HEK293T (cell line): ENCODE measurements around the gene BCR.

Source experiments
- CTCF ChIA-PET: fragments of 350-600 bp; formaldehyde crosslinking; extraction: SDS; loops from one replicate; lab custom pipeline; 2021; ENCODE audit warnings: antibody characterized with exemption, inconsistent platforms; lab: Yijun Ruan, JAX
- POLR2A ChIA-PET: fragments of 350-600 bp; formaldehyde crosslinking; extraction: SDS; loops from one replicate; lab custom pipeline; 2020; ENCODE audit warnings: antibody characterized with exemption, inconsistent platforms; lab: Yijun Ruan, JAX
- DNase-seq: peaks from one replicate; pipeline ENCODE4 v3.0.0; 2012; ENCODE audit warnings: mixed read lengths; ENCODE audit errors: extremely low spot score
- ARNT ChIP-seq: fragments of 450-650 bp; IDR thresholded peaks from 2 replicates; pipeline ENCODE4 v1.6.1; 2017; ENCODE audit warnings: mild to moderate bottlenecking
- BHLHE40 ChIP-seq: fragments of 450-650 bp; IDR thresholded peaks from 2 replicates; pipeline ENCODE4 v1.6.1; 2016; ENCODE audit warnings: mild to moderate bottlenecking, moderate library complexity, borderline replicate concordance
- CTBP1 ChIP-seq: fragments of 450-650 bp; IDR thresholded peaks from 2 replicates; pipeline ENCODE4 v1.6.1; 2016; ENCODE audit warnings: borderline replicate concordance
- ELF4 ChIP-seq: fragments of 450-650 bp; IDR thresholded peaks from 2 replicates; pipeline ENCODE4 v1.6.1; 2017; ENCODE audit warnings: antibody characterized with exemption
- FOXA1 ChIP-seq: fragments of 450-650 bp; IDR thresholded peaks from 2 replicates; pipeline ENCODE4 v1.6.1; 2016; ENCODE audit warnings: mild to moderate bottlenecking
- FOXK2 ChIP-seq: fragments of 450-650 bp; IDR thresholded peaks from 2 replicates; pipeline ENCODE4 v1.6.1; 2016; ENCODE audit warnings: mild to moderate bottlenecking
- FOXM1 ChIP-seq: fragments of 450-650 bp; IDR thresholded peaks from 2 replicates; pipeline ENCODE4 v1.6.1; 2017; ENCODE audit warnings: mild to moderate bottlenecking, borderline replicate concordance
- HDGF ChIP-seq: fragments of 450-650 bp; IDR thresholded peaks from 2 replicates; pipeline ENCODE4 v1.6.1; 2017; ENCODE audit warnings: antibody characterized with exemption, borderline replicate concordance
- L3MBTL2 ChIP-seq: fragments of 450-650 bp; conservative IDR thresholded peaks from 2 replicates; pipeline ENCODE4 v1.6.1; 2016; ENCODE audit warnings: mild to moderate bottlenecking
- LEF1 ChIP-seq: fragments of 450-650 bp; IDR thresholded peaks from 2 replicates; pipeline ENCODE4 v1.6.1; 2017; ENCODE audit warnings: mild to moderate bottlenecking, borderline replicate concordance
- NFRKB ChIP-seq: fragments of 450-650 bp; IDR thresholded peaks from 2 replicates; pipeline ENCODE4 v1.6.1; 2016; ENCODE audit warnings: mild to moderate bottlenecking, moderate library complexity
- SP1 ChIP-seq: fragments of 450-650 bp; IDR thresholded peaks from 2 replicates; pipeline ENCODE4 v1.6.1; 2017
- SUZ12 ChIP-seq: fragments of 450-650 bp; IDR thresholded peaks from 2 replicates; pipeline ENCODE4 v1.6.1; 2016; ENCODE audit warnings: mild to moderate bottlenecking
- TARDBP ChIP-seq: fragments of 450-650 bp; IDR thresholded peaks from 2 replicates; pipeline ENCODE4 v1.6.1; 2016
- ZNF384 ChIP-seq: fragments of 450-650 bp; IDR thresholded peaks from 2 replicates; pipeline ENCODE4 v1.6.1; 2016
- TF ChIP-seq, protein P1 (sequence below): fragments of 450-650 bp; IDR thresholded peaks from 2 replicates; pipeline ENCODE4 v1.6.1; 2016

Gene BCR

DNA sequence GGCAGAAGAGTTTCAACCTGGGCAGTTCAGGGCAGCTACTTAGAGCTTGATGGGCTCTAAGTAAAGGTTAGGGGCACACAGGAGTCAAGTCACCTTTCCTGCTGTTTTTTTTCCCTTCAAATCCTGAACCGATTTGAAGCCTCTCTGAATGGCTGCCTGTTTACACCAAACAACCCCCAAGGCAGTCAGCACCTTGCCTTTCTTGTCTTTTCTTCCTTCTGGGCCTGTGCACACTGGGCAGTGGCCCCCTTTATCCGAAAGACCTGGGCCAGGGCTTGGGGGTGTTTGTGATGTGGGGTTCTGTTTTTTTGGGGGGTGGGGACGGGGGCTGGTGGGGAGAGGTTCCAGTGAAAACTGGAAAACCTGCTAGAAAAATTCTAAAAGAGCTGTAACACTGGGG lies 42.8 kb upstream of the BCR start:
- ChIA-PET POLR2A (no interaction called here), CTCF (interaction anchor here (1.2 kb wide), 1 partner anchor 178 kb away, joined by 7 read pairs; no protein-coding TSS in a partner anchor)
- TF ChIP-seq TARDBP (no peak), FOXM1 (no peak), L3MBTL2 (no peak), FOXK2 (no peak), CTBP1 (no peak), ARNT (no peak), ZNF384 (no peak), ELF4 (no peak), NFRKB (no peak), FOXA1 (no peak), HDGF (no peak), LEF1 (no peak), SUZ12 (no peak), SP1 (no peak), BHLHE40 (no peak)
- TF ChIP-seq, protein P1, sequence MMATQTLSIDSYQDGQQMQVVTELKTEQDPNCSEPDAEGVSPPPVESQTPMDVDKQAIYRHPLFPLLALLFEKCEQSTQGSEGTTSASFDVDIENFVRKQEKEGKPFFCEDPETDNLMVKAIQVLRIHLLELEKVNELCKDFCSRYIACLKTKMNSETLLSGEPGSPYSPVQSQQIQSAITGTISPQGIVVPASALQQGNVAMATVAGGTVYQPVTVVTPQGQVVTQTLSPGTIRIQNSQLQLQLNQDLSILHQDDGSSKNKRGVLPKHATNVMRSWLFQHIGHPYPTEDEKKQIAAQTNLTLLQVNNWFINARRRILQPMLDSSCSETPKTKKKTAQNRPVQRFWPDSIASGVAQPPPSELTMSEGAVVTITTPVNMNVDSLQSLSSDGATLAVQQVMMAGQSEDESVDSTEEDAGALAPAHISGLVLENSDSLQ = no peak
- no peak for DNase-seq

DNA sequence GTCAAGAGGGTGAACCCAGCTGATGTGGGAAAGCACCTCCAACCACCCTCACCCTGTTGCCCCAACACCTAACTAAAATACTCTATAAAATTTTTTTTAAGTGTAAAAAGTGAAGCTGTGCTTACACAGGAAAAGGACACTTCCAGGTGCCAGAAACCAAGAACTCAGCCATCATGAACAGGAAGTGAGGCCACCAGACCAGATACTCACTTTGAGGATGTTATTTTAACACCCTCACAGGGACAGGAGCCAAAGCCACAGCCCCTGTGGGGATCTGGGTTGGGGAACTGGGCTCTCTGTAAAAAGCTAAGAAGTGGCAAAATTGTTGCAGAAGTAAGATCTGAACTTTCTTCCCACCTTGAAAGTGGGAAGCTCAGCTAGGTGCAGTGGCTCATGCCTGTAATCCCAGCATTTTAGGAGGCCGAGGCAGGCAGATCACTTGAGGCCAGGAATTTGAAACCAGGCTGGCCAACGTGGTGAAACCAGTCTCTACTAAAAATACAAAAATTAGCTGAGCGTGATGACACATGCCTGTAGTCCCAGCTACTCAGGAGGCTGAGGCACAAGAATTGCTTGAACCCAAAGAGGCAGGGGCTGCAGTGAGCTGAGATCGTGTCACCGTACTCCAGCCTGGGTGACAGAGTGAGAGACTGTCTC lies 42.3 kb upstream of the BCR start:
- ChIA-PET POLR2A (no interaction called here), CTCF (interaction anchor here (0.6 to 1.3 kb wide), 3 partner anchors 10 to 179 kb away, joined by 3 to 7 read pairs (median 4); no protein-coding TSS in a partner anchor)
- TF ChIP-seq NFRKB = no peak
- no peak for TF ChIP-seq TARDBP
- TF ChIP-seq CTBP1 = no peak
- no peak for TF ChIP-seq FOXK2
- TF ChIP-seq HDGF = no peak
- TF ChIP-seq FOXM1 = no peak
- TF ChIP-seq ELF4 = no peak
- TF ChIP-seq LEF1 = no peak
- TF ChIP-seq BHLHE40 = no peak
- no peak for TF ChIP-seq SUZ12
- no peak for TF ChIP-seq ZNF384
- DNase-seq = no peak

DNA sequence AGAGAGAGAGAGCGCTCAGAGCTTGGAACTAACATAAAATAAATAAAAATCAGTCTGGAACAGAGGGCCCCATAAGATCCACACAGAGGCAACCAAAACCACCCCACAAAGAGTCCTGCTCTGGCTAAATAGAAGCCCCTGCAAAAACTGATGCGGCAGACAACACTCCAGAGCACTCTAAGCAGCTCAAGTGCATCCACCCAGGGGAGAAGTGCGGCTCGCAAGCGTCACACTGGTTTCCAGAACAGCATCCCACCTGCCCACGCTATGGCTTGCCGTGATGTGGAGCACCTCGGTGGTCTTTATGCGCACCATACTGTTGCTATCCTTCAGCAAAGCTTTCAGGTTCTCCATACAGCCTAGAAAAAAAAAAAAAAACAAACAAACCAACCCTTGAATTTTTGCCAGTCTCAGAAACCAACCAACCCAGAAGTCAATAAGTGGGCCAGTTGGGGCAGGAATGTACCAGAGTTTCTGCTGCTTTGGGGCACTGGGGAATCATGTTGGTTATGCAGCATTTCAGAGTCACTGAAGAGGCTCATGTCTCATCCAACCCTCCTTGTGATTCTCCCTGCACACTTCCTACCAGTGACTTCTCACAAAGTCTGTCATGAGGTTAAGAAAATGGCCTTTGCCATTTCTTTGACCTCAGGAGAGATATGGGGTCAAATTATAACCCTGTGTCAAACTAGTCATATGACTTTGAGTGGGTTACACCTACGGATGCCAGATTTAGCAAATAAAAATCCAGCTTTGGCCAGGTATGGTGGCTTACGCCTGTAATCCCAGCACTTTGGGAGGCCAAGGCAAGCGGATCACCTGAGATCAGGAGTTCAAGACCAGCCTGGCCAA lies 41.5 kb upstream of the BCR start:
- ChIA-PET POLR2A (no interaction called here), CTCF (interaction anchor here (0.6 to 1.3 kb wide), 3 partner anchors 11 to 180 kb away, joined by 3 to 7 read pairs (median 4); no protein-coding TSS in a partner anchor)
- no peak for TF ChIP-seq CTBP1
- TF ChIP-seq L3MBTL2 = no peak
- no peak for TF ChIP-seq NFRKB
- TF ChIP-seq ZNF384 = no peak
- TF ChIP-seq FOXA1 = no peak
- TF ChIP-seq SUZ12 = no peak
- no peak for TF ChIP-seq FOXM1
- TF ChIP-seq FOXK2 = no peak
- no peak for TF ChIP-seq BHLHE40
- no peak for TF ChIP-seq LEF1
- no peak for TF ChIP-seq ARNT
- no peak for DNase-seq

DNA sequence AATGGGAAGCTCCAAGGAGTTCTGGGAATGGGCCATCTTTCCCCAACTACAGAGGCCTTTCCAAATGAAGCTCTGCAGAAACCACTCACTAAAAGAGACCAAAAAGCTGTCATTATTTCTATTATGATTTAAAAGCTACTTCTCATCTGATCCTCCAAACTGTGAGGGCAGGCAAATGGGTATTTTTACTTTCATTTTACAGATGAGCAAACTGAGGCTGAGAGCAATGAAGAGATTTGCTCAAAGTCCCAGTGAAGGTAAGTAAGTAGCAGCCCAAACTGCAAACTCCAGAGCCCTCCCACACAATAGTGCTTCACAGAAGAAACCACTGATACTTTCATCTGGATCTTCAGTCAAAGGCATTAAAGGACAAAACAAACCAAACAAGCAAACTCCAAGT lies 39.9 kb upstream of the BCR start:
- CTCF ChIA-PET = interaction anchor here (0.5 to 1.6 kb wide), 4 partner anchors 38 to 332 kb away, joined by 3 to 8 read pairs (median 4); no protein-coding TSS in a partner anchor
- TF ChIP-seq SUZ12 (no peak), FOXK2 (no peak), NFRKB (no peak), ZNF384 (no peak), ARNT (no peak), HDGF (no peak), FOXA1 (no peak), ELF4 (no peak), FOXM1 (no peak), SP1 (no peak)
- TF ChIP-seq, protein P1 = no peak
- DNase-seq = no peak
- POLR2A ChIA-PET = no interaction called here

DNA sequence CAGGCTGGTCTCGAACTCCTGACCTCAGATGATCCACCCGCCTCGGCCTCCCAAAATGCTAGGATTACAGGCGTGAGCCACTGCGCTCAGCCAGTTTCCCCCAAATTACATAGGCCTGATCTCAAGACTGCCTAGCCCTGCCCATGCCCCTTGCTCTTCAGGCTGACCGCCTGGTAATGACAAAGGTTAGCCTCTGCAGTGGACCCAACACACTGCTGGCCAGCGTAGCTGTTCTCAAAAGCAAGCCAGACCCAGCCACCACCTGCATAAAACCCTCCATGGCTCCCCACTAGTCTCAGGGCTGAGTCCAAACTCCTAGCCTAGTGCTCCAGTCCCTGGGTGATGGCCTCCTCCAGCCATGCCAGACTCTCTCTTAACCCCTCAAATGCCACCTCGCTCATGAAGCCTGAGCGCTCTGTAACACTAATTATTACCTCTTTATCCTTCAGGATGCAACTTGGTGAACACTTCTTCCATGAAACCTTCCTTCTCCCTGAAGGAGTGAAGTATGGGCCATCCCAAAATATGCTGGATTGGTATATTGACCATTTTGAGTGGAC lies 37.7 kb upstream of the BCR start:
- TF ChIP-seq CTBP1 = no peak
- TF ChIP-seq BHLHE40 = no peak
- no peak for TF ChIP-seq FOXK2
- TF ChIP-seq SP1 = no peak
- no peak for TF ChIP-seq L3MBTL2
- no peak for TF ChIP-seq LEF1
- TF ChIP-seq TARDBP = no peak
- TF ChIP-seq, protein P1 = no peak
- no peak for TF ChIP-seq ELF4
- TF ChIP-seq FOXM1 = no peak
- no peak for TF ChIP-seq HDGF
- TF ChIP-seq NFRKB = no peak
- TF ChIP-seq FOXA1 = no peak
- no peak for TF ChIP-seq ZNF384
- TF ChIP-seq ARNT = no peak
- TF ChIP-seq SUZ12 = no peak
- no peak for DNase-seq
- ChIA-PET POLR2A (interaction anchor here (1.0 kb wide), 1 partner anchor 10 kb away, joined by 3 read pairs; no protein-coding TSS in a partner anchor), CTCF (no interaction called here)
